IMR-90 (cell line): Measurements from ENCODE around the gene RAD1.

Source experiments
- CEBPB ChIP-seq: IDR thresholded peaks from 2 replicates; pipeline ENCODE4 v1.6.1; 2012; ENCODE audit warnings: low read depth, low read length, improper control_type of control experiment
- CHD1 ChIP-seq: IDR thresholded peaks from 2 replicates; pipeline ENCODE4 v1.6.1; 2012; ENCODE audit warnings: low read depth, low read length, improper control_type of control experiment
- CTCF ChIP-seq: conservative IDR thresholded peaks from 2 replicates; pipeline ENCODE4 v1.5.1; 2012; ENCODE audit warnings: mild to moderate bottlenecking, low read depth, low read length, improper control_type of control experiment
- ELK1 ChIP-seq: fragments of 150-350 bp; IDR thresholded peaks from 2 replicates; pipeline ENCODE4 v1.6.1; 2016; ENCODE audit warnings: low read depth, mild to moderate bottlenecking, low read length, moderate library complexity, borderline replicate concordance
- FOS ChIP-seq: fragments of 150-350 bp; IDR thresholded peaks from 2 replicates; pipeline ENCODE4 v1.6.1; 2016; ENCODE audit warnings: low read depth, low read length
- MAZ ChIP-seq: IDR thresholded peaks from 2 replicates; pipeline ENCODE4 v1.6.1; 2012; ENCODE audit warnings: low read depth, mild to moderate bottlenecking, low read length, improper control_type of control experiment, moderate library complexity, borderline replicate concordance
- MXI1 ChIP-seq: IDR thresholded peaks from 2 replicates; pipeline ENCODE4 v1.6.1; 2012; ENCODE audit warnings: low read depth, mild to moderate bottlenecking, low read length, moderate library complexity, borderline replicate concordance
- POLR2A ChIP-seq: IDR thresholded peaks from 2 replicates; pipeline ENCODE4 v1.6.1; 2012; ENCODE audit warnings: mild to moderate bottlenecking, low read depth, low read length
- RAD21 ChIP-seq: IDR thresholded peaks from 2 replicates; pipeline ENCODE4 v1.6.1; 2012; ENCODE audit warnings: low read length, improper control_type of control experiment
- RCOR1 ChIP-seq: IDR thresholded peaks from 2 replicates; pipeline ENCODE4 v1.6.1; 2012; ENCODE audit warnings: mild to moderate bottlenecking, low read length, improper control_type of control experiment; ENCODE audit not compliant: insufficient replicate concordance
- RFX5 ChIP-seq: IDR thresholded peaks from 2 replicates; pipeline ENCODE4 v1.8.0; 2012; ENCODE audit warnings: low read depth, mild to moderate bottlenecking, low read length, moderate library complexity
- SMC3 ChIP-seq: fragments of 150-350 bp; IDR thresholded peaks from 2 replicates; pipeline ENCODE4 v1.6.1; 2016; ENCODE audit warnings: low read depth, mild to moderate bottlenecking, antibody characterized with exemption, low read length, moderate library complexity
- TF ChIP-seq, protein P1 (sequence below): fragments of 150-350 bp; IDR thresholded peaks from 2 replicates; pipeline ENCODE4 v1.6.1; 2017; ENCODE audit warnings: mild to moderate bottlenecking, antibody characterized with exemption, low read length, low read depth

- TF ChIP-seq SMC3 (no peak), MXI1 (no peak), CTCF (no peak), POLR2A (no peak), RAD21 (no peak), MAZ (no peak), RFX5 (no peak), FOS (no peak), ELK1 (no peak), CEBPB (no peak), CHD1 (no peak), RCOR1 (no peak)
- TF ChIP-seq, protein P1, sequence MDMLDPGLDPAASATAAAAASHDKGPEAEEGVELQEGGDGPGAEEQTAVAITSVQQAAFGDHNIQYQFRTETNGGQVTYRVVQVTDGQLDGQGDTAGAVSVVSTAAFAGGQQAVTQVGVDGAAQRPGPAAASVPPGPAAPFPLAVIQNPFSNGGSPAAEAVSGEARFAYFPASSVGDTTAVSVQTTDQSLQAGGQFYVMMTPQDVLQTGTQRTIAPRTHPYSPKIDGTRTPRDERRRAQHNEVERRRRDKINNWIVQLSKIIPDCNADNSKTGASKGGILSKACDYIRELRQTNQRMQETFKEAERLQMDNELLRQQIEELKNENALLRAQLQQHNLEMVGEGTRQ, result no peak
Observed at GRCh38 chr5:34916518-34916917, 1.2 kb upstream of the RAD1 start.
